HepG2 (cell line): ENCODE results near the gene CHRD. TPM values are rescaled to one million over a fixed set of nuclear protein-coding genes. Genes with fewer than 3 reads are reported as not detected.

Experiments
- ATAC-seq: fragments of 200-7000 bp; cut with Tn5 transposase; 3 replicates; pipeline ENCODE4 v1.9.1; 2020; ENCODE audit warnings: mild to moderate bottlenecking, moderate library complexity
- BruUV-seq: library from RNA; stranded (reverse); fragments of 400-500 nt; replicated peaks from 2 replicates; lab custom pipeline; 2021; lab: Mats Ljungman, UMichigan
- CTCF ChIA-PET: fragments of 300-600 bp; formaldehyde crosslinking; extraction: SDS; loops from one replicate; lab custom pipeline; 2021; ENCODE audit warnings: low total read pairs, inconsistent platforms, low intra/inter-chr PET ratio; lab: Yijun Ruan, JAX
- POLR2A ChIA-PET: fragments of 350-600 bp; sonication (Branson Sonifier 250); formaldehyde crosslinking; loops from one replicate; lab custom pipeline; 2020; ENCODE audit warnings: antibody characterized with exemption, inconsistent platforms; lab: Yijun Ruan, JAX
- DNase-seq: peaks from one replicate; pipeline ENCODE4 v3.0.0-alpha.2; 2015; ENCODE audit warnings: low spot score
- FAIRE-seq: peaks from 3 replicates; lab custom pipeline; 2011; peaks lifted over from hg19 to GRCh38; lab: Jason Lieb, UNC
- H2AFZ ChIP-seq: one replicate; pipeline ENCODE4 v1.6.1; 2011; ENCODE audit warnings: low read length, inconsistent platforms
- H3K27ac ChIP-seq: fragments of 300-600 bp; 3 replicates; pipeline ENCODE4 v1.8.0; 2011; ENCODE audit warnings: mixed run types, mild to moderate bottlenecking, mixed read lengths, low read length, inconsistent platforms; ENCODE audit not compliant: insufficient read depth; ENCODE audit errors: extremely low read length
- H3K27me3 ChIP-seq, 2 experiments: fragments of 200-600 bp in 1 of 2; 2 replicates in 1 of 2; 3 replicates in 1 of 2; pipeline versions ENCODE4 v1.6.0 to v1.8.0; 2011; ENCODE audit warnings: low read length in 2 of 2, mild to moderate bottlenecking in 2 of 2, moderate library complexity in 2 of 2, inconsistent platforms in 1 of 2; ENCODE audit not compliant: insufficient read depth in 2 of 2, control insufficient read depth in 1 of 2
- H3K36me3 ChIP-seq, 2 experiments: fragments of 200-600 bp in 1 of 2; replicated peaks in 1 of 2; 2 replicates in 1 of 2; 3 replicates in 1 of 2; pipeline versions ENCODE4 v1.5.1 to v1.8.0; 2011; ENCODE audit warnings: low read length in 2 of 2, inconsistent platforms in 1 of 2; ENCODE audit not compliant: insufficient read depth in 2 of 2, control insufficient read depth in 1 of 2
- H3K4me1 ChIP-seq: 2 replicates; pipeline ENCODE4 v1.5.1; 2012; ENCODE audit warnings: low read length, inconsistent platforms; ENCODE audit not compliant: insufficient read depth
- H3K4me2 ChIP-seq: 2 replicates; pipeline ENCODE4 v1.6.0; 2011; ENCODE audit warnings: low read depth, low read length, inconsistent platforms
- H3K4me3 ChIP-seq, 3 experiments: fragments of 200-600 bp in 1 of 3; sonication (generic), shearing (Covaris generic) in 1 of 3; replicated peaks in 1 of 3; 2 replicates each; pipeline ENCODE4 v1.5.1; 2011 to 2016; ENCODE audit warnings: low read length in 3 of 3, inconsistent platforms in 2 of 3, low read depth in 2 of 3, mild to moderate bottlenecking in 2 of 3, control low read depth in 1 of 3, mixed read lengths in 1 of 3; ENCODE audit not compliant: insufficient read depth in 1 of 3
- H3K79me2 ChIP-seq: one replicate; pipeline ENCODE4 v1.6.1; 2011; ENCODE audit warnings: low read length, inconsistent platforms; ENCODE audit not compliant: insufficient read depth
- H3K9ac ChIP-seq: 2 replicates; pipeline ENCODE4 v1.6.0; 2011; ENCODE audit warnings: mild to moderate bottlenecking, low read depth, low read length, inconsistent platforms; ENCODE audit not compliant: insufficient read depth
- H3K9me3 ChIP-seq: 2 replicates; pipeline ENCODE4 v1.5.1; 2012; ENCODE audit warnings: mild to moderate bottlenecking, low read length
- H4K20me1 ChIP-seq: 2 replicates; pipeline ENCODE4 v1.6.0; 2011; ENCODE audit warnings: inconsistent platforms, mild to moderate bottlenecking, low read length, moderate library complexity; ENCODE audit not compliant: insufficient read depth
- ARNT2 ChIP-seq: sonication (generic); formaldehyde crosslinking; IDR thresholded peaks from 2 replicates; pipeline ENCODE4 v1.8.0; 2022; ENCODE audit warnings: mild to moderate bottlenecking, low read depth, missing genetic modification reagents, moderate library complexity
- ESRRA ChIP-seq: sonication (generic); formaldehyde crosslinking; IDR thresholded peaks from 2 replicates; pipeline ENCODE4 v1.5.1; 2020; ENCODE audit warnings: mild to moderate bottlenecking, low read depth, missing genetic modification reagents
- HNF4A ChIP-seq: sonication (generic); formaldehyde crosslinking; IDR thresholded peaks from 2 replicates; pipeline ENCODE4 v1.4.0; 2020; ENCODE audit warnings: missing genetic modification reagents
- HOXD1 ChIP-seq: sonication (generic); formaldehyde crosslinking; IDR thresholded peaks from 2 replicates; pipeline ENCODE4 v1.5.0; 2020; ENCODE audit warnings: missing genetic modification reagents
- MAZ ChIP-seq, 2 experiments: sonication (generic) in 1 of 2; formaldehyde crosslinking in 1 of 2; IDR thresholded peaks; 2 replicates each; pipeline versions ENCODE4 v1.5.0 to v1.6.1; 2012 to 2020; ENCODE audit warnings: low read depth in 2 of 2, mild to moderate bottlenecking in 2 of 2, borderline replicate concordance in 1 of 2, improper control_type of control experiment in 1 of 2, low read length in 1 of 2, missing genetic modification reagents in 1 of 2, moderate library complexity in 1 of 2
- NR2F2 ChIP-seq: IDR thresholded peaks from 2 replicates; pipeline ENCODE4 v1.6.1; 2012; ENCODE audit warnings: low read depth, inconsistent platforms, borderline replicate concordance
- NR3C1 ChIP-seq: sonication (generic); formaldehyde crosslinking; IDR thresholded peaks from 2 replicates; pipeline ENCODE4 v1.4.0; 2020; ENCODE audit warnings: missing genetic modification reagents
- SYNCRIP ChIP-seq: fragments of 200-400 bp; formaldehyde crosslinking; IDR thresholded peaks from 2 replicates; pipeline ENCODE4 v1.6.1; 2018; ENCODE audit warnings: mild to moderate bottlenecking, low read depth, low read length; ENCODE audit not compliant: insufficient read depth
- ZFP1 ChIP-seq: IDR thresholded peaks from 2 replicates; pipeline ENCODE4 v1.6.1; 2016
- ZNF12 ChIP-seq: sonication (generic); formaldehyde crosslinking; IDR thresholded peaks from 2 replicates; pipeline ENCODE4 v1.5.0; 2020; ENCODE audit warnings: missing genetic modification reagents
- ZNF496 ChIP-seq: sonication (generic); formaldehyde crosslinking; IDR thresholded peaks from 2 replicates; pipeline ENCODE4 v1.8.1; 2023; ENCODE audit warnings: mild to moderate bottlenecking, moderate library complexity, missing genetic modification reagents; ENCODE audit not compliant: insufficient replicate concordance
- ZNF563 ChIP-seq: sonication (generic); formaldehyde crosslinking; IDR thresholded peaks from 2 replicates; pipeline ENCODE4 v1.8.0; 2022; ENCODE audit warnings: mild to moderate bottlenecking, moderate library complexity, missing genetic modification reagents
- ZNF724P ChIP-seq: sonication (generic); formaldehyde crosslinking; IDR thresholded peaks from 2 replicates; pipeline ENCODE4 v1.8.0; 2022; ENCODE audit warnings: missing genetic modification reagents, borderline replicate concordance
- ZNF790 ChIP-seq: sonication (generic); formaldehyde crosslinking; IDR thresholded peaks from 2 replicates; pipeline ENCODE4 v1.8.0; 2022; ENCODE audit warnings: missing genetic modification reagents, mild to moderate bottlenecking, borderline replicate concordance
- WGBS: methylation state at CpG from one replicate; pipeline ENCODE4 v1.1.6; 2017; ENCODE audit warnings: low lambda C conversion rate; 5-methylcytosine and 5-hydroxymethylcytosine counted together
- in situ Hi-C: cut with HindIII; loops from 2 replicates; pipeline ENCODE4 v1.10.0; 2017; ENCODE audit warnings: low pct_unique_long_range_greater_than_20kb; ENCODE audit not compliant: extremely low pct_ligation_motif_present
- intact Hi-C: fragments of 100-400 bp; cut with micrococcal nuclease; formaldehyde crosslinking; loops from one replicate; pipeline ENCODE4 v1.10.0; 2022; ENCODE audit not compliant: unreplicated experiment
- polyA plus RNA-seq, 8 experiments: library from polyadenylated mRNA; depleted of rRNA in 3 of 8; stranded (reverse) in 7 of 8; unstranded in 1 of 8; fragments of >200 nt; fragmentation: Illumina TruSeq in 4 of 8; extraction: Trizol in 4 of 8; gene quantifications; 2 replicates each; pipeline versions ENCODE4 v1.2.1 to v1.2.3, GENCODE V29; 2011 to 2016; ENCODE audit warnings: low read depth in 4 of 8, missing spikeins in 1 of 8, mixed read lengths in 1 of 8; ENCODE audit not compliant: insufficient read depth in 1 of 8
- total RNA-seq, 5 experiments: library from RNA; depleted of rRNA; stranded (reverse); fragments of >200 nt; fragmentation: Illumina TruSeq; extraction: Trizol; gene quantifications; 2 replicates each; pipeline ENCODE4 v1.2.3, GENCODE V29; 2016; ENCODE audit warnings: low read depth in 1 of 5
- TF ChIP-seq, protein P1 (sequence below): sonication (generic); formaldehyde crosslinking; IDR thresholded peaks from 2 replicates; pipeline ENCODE4 v1.5.1; 2020; ENCODE audit warnings: missing genetic modification reagents, mild to moderate bottlenecking, borderline replicate concordance
- TF ChIP-seq, protein P2 (sequence below): sonication (generic); formaldehyde crosslinking; IDR thresholded peaks from 2 replicates; pipeline ENCODE4 v1.4.0; 2020; ENCODE audit warnings: missing genetic modification reagents, borderline replicate concordance

CHRD gene
- total and polyA plus RNA-seq, 2 of the 13 experiments (the other 11 are each of a cell fraction or from before 2014, with no cell fraction given) = 22.2 to 35.2 TPM

DNA sequence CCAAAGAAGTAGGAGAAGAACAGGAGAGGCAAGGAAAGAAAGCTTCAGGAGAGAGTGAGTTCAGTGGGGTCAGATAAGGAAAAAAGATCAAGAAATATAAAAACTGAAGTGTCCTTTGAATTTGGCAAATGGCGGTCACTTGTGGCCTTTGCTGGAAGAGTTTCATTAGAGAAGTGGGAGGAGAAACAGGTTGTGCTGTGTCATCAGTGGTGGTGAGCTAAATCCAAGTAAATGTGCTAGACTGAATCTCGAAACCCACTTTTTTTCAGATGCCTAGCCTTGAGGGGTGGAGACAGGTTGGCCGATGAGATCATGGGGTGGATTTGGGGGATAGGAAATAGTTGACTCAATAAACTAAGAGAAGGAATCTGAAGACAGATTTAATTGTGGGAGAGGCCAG is 43.7 kb downstream of the CHRD start:
- no peak for ATAC-seq
- CTCF ChIA-PET = no interaction called here
- H3K9me3 ChIP-seq = peaks cover 3% of the 10 kb centered on the region; the same call in 1 of the 2 replicates
- H3K79me2 ChIP-seq = no peaks in the 10 kb centered on the region
- no peak overlapping the region for H3K9ac ChIP-seq
- no peaks in the 10 kb centered on the region for H3K36me3 ChIP-seq
- intact Hi-C loops (no loop called here), in situ Hi-C loops (no loop called here)
- H3K4me3 ChIP-seq = no peak overlapping the region
- no peak for DNase-seq
- H3K27me3 ChIP-seq = peaks cover 0 to 1% of the 10 kb centered on the region in 2 experiments; a peak in 1 of 5 replicates
- no peak overlapping the region for H2AFZ ChIP-seq
- no peaks in the 10 kb centered on the region for H3K4me1 ChIP-seq
- no TSS peak for BruUV-seq
- no peak overlapping the region for H3K27ac ChIP-seq
- POLR2A ChIA-PET = no interaction called here
- TF ChIP-seq SYNCRIP (no peak), HOXD1 (CRISPR knock-in tag) (no peak), ARNT2 (CRISPR knock-in tag) (no peak), ZFP1 (no peak), ZNF790 (no peak), NR2F2 (no peak)
- TF ChIP-seq, protein P1, sequence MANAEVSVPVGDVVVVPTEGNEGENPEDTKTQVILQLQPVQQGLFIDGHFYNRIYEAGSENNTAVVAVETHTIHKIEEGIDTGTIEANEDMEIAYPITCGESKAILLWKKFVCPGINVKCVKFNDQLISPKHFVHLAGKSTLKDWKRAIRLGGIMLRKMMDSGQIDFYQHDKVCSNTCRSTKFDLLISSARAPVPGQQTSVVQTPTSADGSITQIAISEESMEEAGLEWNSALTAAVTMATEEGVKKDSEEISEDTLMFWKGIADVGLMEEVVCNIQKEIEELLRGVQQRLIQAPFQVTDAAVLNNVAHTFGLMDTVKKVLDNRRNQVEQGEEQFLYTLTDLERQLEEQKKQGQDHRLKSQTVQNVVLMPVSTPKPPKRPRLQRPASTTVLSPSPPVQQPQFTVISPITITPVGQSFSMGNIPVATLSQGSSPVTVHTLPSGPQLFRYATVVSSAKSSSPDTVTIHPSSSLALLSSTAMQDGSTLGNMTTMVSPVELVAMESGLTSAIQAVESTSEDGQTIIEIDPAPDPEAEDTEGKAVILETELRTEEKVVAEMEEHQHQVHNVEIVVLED = no peak
- H3K4me2 ChIP-seq = no peak overlapping the region
- no peak for FAIRE-seq
- H4K20me1 ChIP-seq = no peaks in the 10 kb centered on the region
- 26% methylated on average over 3 of the region's 3 CpGs for WGBS

DNA sequence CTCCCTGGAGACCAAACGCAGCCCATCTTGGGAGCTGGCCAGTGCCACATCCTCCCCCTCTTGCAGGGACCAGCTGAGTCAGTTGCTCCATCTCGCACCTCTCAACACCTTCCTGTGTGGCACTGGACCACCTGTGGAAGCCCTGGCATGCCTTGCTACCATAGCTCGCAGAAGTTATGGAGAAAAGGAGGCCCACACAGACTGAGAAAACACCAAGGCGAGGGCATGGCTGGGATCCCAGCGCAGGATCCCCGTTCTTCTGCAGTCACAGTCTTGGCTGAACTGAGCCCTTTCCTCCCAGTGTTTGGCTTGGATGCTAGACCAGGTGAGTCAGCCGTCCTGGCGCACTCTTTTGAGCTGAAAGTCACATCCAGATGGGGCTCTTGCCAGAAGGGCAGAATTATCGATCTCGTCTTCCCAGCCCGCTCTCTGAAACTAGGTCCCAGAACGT is 46.9 kb downstream of the CHRD start:
- CTCF ChIA-PET = no interaction called here
- 64% methylated on average over 7 of the region's 12 CpGs for WGBS
- FAIRE-seq = no peak
- TF ChIP-seq MAZ (IDR thresholded peaks at IDR 0.05; ENCODE audit: borderline replicate concordance, low read depth, low read length) = no peak
- TF ChIP-seq MAZ (CRISPR knock-in tag; IDR thresholded peaks at IDR 0.05; ENCODE audit: low read depth) = no peak
- TF ChIP-seq NR3C1 (CRISPR knock-in tag) = no peak
- TF ChIP-seq ZNF563 (CRISPR knock-in tag) = no peak
- TF ChIP-seq ZNF724P (CRISPR knock-in tag) = no peak
- TF ChIP-seq HNF4A = no peak
- TF ChIP-seq, protein P2, sequence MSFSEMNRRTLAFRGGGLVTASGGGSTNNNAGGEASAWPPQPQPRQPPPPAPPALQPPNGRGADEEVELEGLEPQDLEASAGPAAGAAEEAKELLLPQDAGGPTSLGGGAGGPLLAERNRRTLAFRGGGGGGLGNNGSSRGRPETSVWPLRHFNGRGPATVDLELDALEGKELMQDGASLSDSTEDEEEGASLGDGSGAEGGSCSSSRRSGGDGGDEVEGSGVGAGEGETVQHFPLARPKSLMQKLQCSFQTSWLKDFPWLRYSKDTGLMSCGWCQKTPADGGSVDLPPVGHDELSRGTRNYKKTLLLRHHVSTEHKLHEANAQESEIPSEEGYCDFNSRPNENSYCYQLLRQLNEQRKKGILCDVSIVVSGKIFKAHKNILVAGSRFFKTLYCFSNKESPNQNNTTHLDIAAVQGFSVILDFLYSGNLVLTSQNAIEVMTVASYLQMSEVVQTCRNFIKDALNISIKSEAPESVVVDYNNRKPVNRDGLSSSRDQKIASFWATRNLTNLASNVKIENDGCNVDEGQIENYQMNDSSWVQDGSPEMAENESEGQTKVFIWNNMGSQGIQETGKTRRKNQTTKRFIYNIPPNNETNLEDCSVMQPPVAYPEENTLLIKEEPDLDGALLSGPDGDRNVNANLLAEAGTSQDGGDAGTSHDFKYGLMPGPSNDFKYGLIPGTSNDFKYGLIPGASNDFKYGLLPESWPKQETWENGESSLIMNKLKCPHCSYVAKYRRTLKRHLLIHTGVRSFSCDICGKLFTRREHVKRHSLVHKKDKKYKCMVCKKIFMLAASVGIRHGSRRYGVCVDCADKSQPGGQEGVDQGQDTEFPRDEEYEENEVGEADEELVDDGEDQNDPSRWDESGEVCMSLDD (CRISPR knock-in tag) = no peak
- TF ChIP-seq ZNF12 (CRISPR knock-in tag) = no peak
- TF ChIP-seq ESRRA (CRISPR knock-in tag) = no peak
- no peak for TF ChIP-seq ZNF496 (CRISPR knock-in tag)

More for the DNA sequence above, 46.9 kb downstream of the CHRD start:
- in situ Hi-C loops = no loop called here
- H3K9me3 ChIP-seq = peaks cover 3% of the 10 kb centered on the region; the same call in 1 of the 2 replicates
- H3K4me3 ChIP-seq = no peak overlapping the region
- POLR2A ChIA-PET = no interaction called here
- no peak overlapping the region for H3K9ac ChIP-seq
- intact Hi-C loops = no loop called here
- no peak for ATAC-seq
- DNase-seq = no peak
- no peak overlapping the region for H2AFZ ChIP-seq
- no peaks in the 10 kb centered on the region for H3K36me3 ChIP-seq
- no peaks in the 10 kb centered on the region for H3K4me1 ChIP-seq
- BruUV-seq = no TSS peak
- H3K27me3 ChIP-seq = peaks cover 0 to 1% of the 10 kb centered on the region in 2 experiments; a peak in 1 of 5 replicates
- no peak overlapping the region for H3K4me2 ChIP-seq
- no peaks in the 10 kb centered on the region for H3K79me2 ChIP-seq
- H4K20me1 ChIP-seq = no peaks in the 10 kb centered on the region
- H3K27ac ChIP-seq = no peak overlapping the region
